Measurements from ENCODE around the gene SERPINA1. TPM values are rescaled to one million over a fixed set of nuclear protein-coding genes. Genes with fewer than 3 reads are reported as not detected.

Gene SERPINA1
- total RNA-seq, 1 experiment from 2014 or later = 0.78 TPM

GRCh38 chr14:94397289-94398181 lies 9.1 kb upstream of the SERPINA1 start:
- no peak for DNase-seq (ENCODE audit: low spot score)

GRCh38 chr14:94396628-94397225 lies 8.3 kb upstream of the SERPINA1 start:
- no peak for DNase-seq (ENCODE audit: low spot score)

GRCh38 chr14:94395888-94396574 lies 7.6 kb upstream of the SERPINA1 start:
- DNase-seq (ENCODE audit: low spot score) = no peak

GRCh38 chr14:94395282-94395887 lies 7.0 kb upstream of the SERPINA1 start:
- DNase-seq (ENCODE audit: low spot score) = no peak

GRCh38 chr14:94394581-94395207 lies 6.3 kb upstream of the SERPINA1 start:
- no peak for DNase-seq (ENCODE audit: low spot score)

GRCh38 chr14:94394025-94394493 lies 5.7 kb upstream of the SERPINA1 start:
- DNase-seq (ENCODE audit: low spot score) = no peak

- no peak for DNase-seq (ENCODE audit: low spot score)
Observed at GRCh38 chr14:94393474-94393873, 5.1 kb upstream of the SERPINA1 start.

- DNase-seq (ENCODE audit: low spot score) = peak; percentile 23
Observed at GRCh38 chr14:94392510-94392935, 4.1 kb upstream of the SERPINA1 start.

GRCh38 chr14:94391281-94391975 lies 3.0 kb upstream of the SERPINA1 start:
- DNase-seq (ENCODE audit: low spot score) = no peak

GRCh38 chr14:94390372-94391086 lies 2.1 kb upstream of the SERPINA1 start:
- peak; percentile 26 for DNase-seq (ENCODE audit: low spot score)

- no peak for DNase-seq (ENCODE audit: low spot score)
Observed at GRCh38 chr14:94389731-94390371, 1.4 kb upstream of the SERPINA1 start.

- DNase-seq (ENCODE audit: low spot score) = no peak
Observed at GRCh38 chr14:94389104-94389469, 685 bp upstream of the SERPINA1 start.

- no peak for DNase-seq (ENCODE audit: low spot score)
Observed at GRCh38 chr14:94388027-94388383, 397 bp downstream of the SERPINA1 start.

GRCh38 chr14:94387051-94388026 lies 1.1 kb downstream of the SERPINA1 start:
- no peak for DNase-seq (ENCODE audit: low spot score)

GRCh38 chr14:94386085-94387031 lies 2.0 kb downstream of the SERPINA1 start:
- no peak for DNase-seq (ENCODE audit: low spot score)

GRCh38 chr14:94385553-94386057 lies 2.8 kb downstream of the SERPINA1 start:
- DNase-seq (ENCODE audit: low spot score) = no peak

GRCh38 chr14:94384342-94384741 lies 4.1 kb downstream of the SERPINA1 start:
- no peak for DNase-seq (ENCODE audit: low spot score)
